NCI-H1417 treated with DMSO at 0.1 percent for 48 hours (cell line): ENCODE measurements around the gene SNED1.
"Not testable (repeated sequence)": the region's sequence is repeated elsewhere in the genome, so short reads cannot be mapped to it uniquely, and the experiment has no call there.

Experiments
- DNase-seq: peaks from one replicate; lab custom pipeline; 2025; lab: John Stamatoyannopoulos, UW

The SNED1 gene

GRCh38 chr2:241084856-241085444 is 86.5 kb downstream of the SNED1 start:
- no peak for DNase-seq

- DNase-seq: no peak
Measured at GRCh38 chr2:241087420-241088268, 89.2 kb downstream of the SNED1 start.

GRCh38 chr2:241088376-241088775 is 90.0 kb downstream of the SNED1 start:
- no peak for DNase-seq

- no peak for DNase-seq
Measured at GRCh38 chr2:241088791-241089732, 90.6 kb downstream of the SNED1 start.

- no peak for DNase-seq
Measured at GRCh38 chr2:241091201-241091600, 92.8 kb downstream of the SNED1 start.

- no peak for DNase-seq
Measured at GRCh38 chr2:241091734-241092445, 93.5 kb downstream of the SNED1 start.

- DNase-seq: no peak
Measured at GRCh38 chr2:241092677-241093076, 94.3 kb downstream of the SNED1 start.

- not testable (repeated sequence) for DNase-seq
Measured at GRCh38 chr2:241093133-241093781, 94.8 kb downstream of the SNED1 start.

- no peak for DNase-seq
Measured at GRCh38 chr2:241094172-241094571, 95.8 kb downstream of the SNED1 start.

GRCh38 chr2:241094924-241095420 is 96.6 kb downstream of the SNED1 start:
- DNase-seq: no peak

- no peak for DNase-seq
Measured at GRCh38 chr2:241095594-241096290, 97.3 kb downstream of the SNED1 start.

GRCh38 chr2:241096979-241097378 is 98.6 kb downstream of the SNED1 start:
- DNase-seq: no peak

- no peak for DNase-seq
Measured at GRCh38 chr2:241099246-241099645, 100.8 kb downstream of the SNED1 start.

GRCh38 chr2:241102239-241102803 is 103.9 kb downstream of the SNED1 start, which contains the start of gene MTERF4:
Gene MTERF4, minus strand, starts transcription at chr2:241102287. Its CDS starts 14 bp downstream, at chr2:241102273.
- peak; percentile 35 for DNase-seq

- no peak for DNase-seq
Measured at GRCh38 chr2:241103176-241103595, 104.8 kb downstream of the SNED1 start.

GRCh38 chr2:241104611-241105010 is 106.2 kb downstream of the SNED1 start:
- not testable (repeated sequence) for DNase-seq

- DNase-seq: no peak
Measured at GRCh38 chr2:241105641-241106040, 107.2 kb downstream of the SNED1 start.

GRCh38 chr2:241107031-241107783 is 108.8 kb downstream of the SNED1 start:
- no peak for DNase-seq
